ENCODE measurements around the gene TIGD7.

Gene TIGD7

GRCh38 chr16:3305109-3306068 is at the start of gene TIGD7, which contains the start of gene ZNF75A:
Gene TIGD7 (minus strand): TSS chr16:3305430. CDS start chr16:3300614, 4,816 bp downstream.
Gene ZNF75A (plus strand): TSS chr16:3305497. CDS start chr16:3308429, 2,932 bp downstream.
- peaks cover 4% of the 10 kb centered on the region; the same call in 1 of the 2 replicates for H3K79me2 ChIP-seq (ENCODE audit: low read length)
- H3K4me1 ChIP-seq (ENCODE audit: low read length), result no peaks in the 10 kb centered on the region; the same call in 1 of the 2 replicates
- H3K36me3 ChIP-seq (replicated peaks; ENCODE audit: low read depth, low read length), result peaks cover 27% of the 10 kb centered on the region
- H2AFZ ChIP-seq (ENCODE audit: low read depth, low read length), result peak within 1 kb of the TSS; percentile 64
- no peaks in the 10 kb centered on the region for H4K20me1 ChIP-seq (ENCODE audit: insufficient read depth, low read length)
- peak within 1 kb of the TSS; percentile 54; the same call in 1 of the 2 replicates for H3K9ac ChIP-seq (ENCODE audit: low read length)
- H3K27me3 ChIP-seq (ENCODE audit: low read depth, low read length), result no peaks in the 10 kb centered on the region
- peak within 1 kb of the TSS; percentile 81 for H3K4me3 ChIP-seq (ENCODE audit: low read length)
- TF ChIP-seq CTCF (IDR thresholded peaks at IDR 0.05; ENCODE audit: low read depth, low read length), result no peak
- no peak for TF ChIP-seq EZH2phosphoT487 (IDR thresholded peaks at IDR 0.05; ENCODE audit: low read depth)
- 0 out of 2 replicates have a peak, but pooled peaks cover 12% of the 10 kb centered on the region for H3K9me3 ChIP-seq (ENCODE audit: insufficient read depth, low read length)
- H3K4me2 ChIP-seq (ENCODE audit: low read length), result peak within 1 kb of the TSS; percentile 71
- H3K27ac ChIP-seq (ENCODE audit: low read length), result peak within 1 kb of the TSS; percentile 18; the same call in 1 of the 2 replicates

- Histone ChIP-seq H3K36me3 (replicated peaks; ENCODE audit: low read depth, low read length) (no peaks in the 10 kb centered on the region), H3K27me3 (ENCODE audit: low read depth, low read length) (no peaks in the 10 kb centered on the region), H3K9me3 (ENCODE audit: insufficient read depth, low read length) (no peaks in the 10 kb centered on the region), H3K9ac (ENCODE audit: low read length) (no peak overlapping the region), H4K20me1 (ENCODE audit: insufficient read depth, low read length) (no peaks in the 10 kb centered on the region), H3K27ac (ENCODE audit: low read length) (no peak overlapping the region), H2AFZ (ENCODE audit: low read depth, low read length) (no peak overlapping the region), H3K4me3 (ENCODE audit: low read length) (no peak overlapping the region), H3K4me2 (ENCODE audit: low read length) (no peak overlapping the region), H3K79me2 (ENCODE audit: low read length) (no peaks in the 10 kb centered on the region), H3K4me1 (ENCODE audit: low read length) (peaks cover 7% of the 10 kb centered on the region; the same call in 1 of the 2 replicates)
- TF ChIP-seq EZH2phosphoT487 (IDR thresholded peaks at IDR 0.05; ENCODE audit: low read depth) (no peak), CTCF (IDR thresholded peaks at IDR 0.05; ENCODE audit: low read depth, low read length) (no peak)
Measured at GRCh38 chr16:3349175-3349574, 43.9 kb upstream of the TIGD7 start.

- Histone ChIP-seq H3K79me2 (ENCODE audit: low read length) (no peaks in the 10 kb centered on the region), H3K27me3 (ENCODE audit: low read depth, low read length) (no peaks in the 10 kb centered on the region), H3K4me3 (ENCODE audit: low read length) (no peak overlapping the region), H3K27ac (ENCODE audit: low read length) (no peak overlapping the region), H3K9ac (ENCODE audit: low read length) (no peak overlapping the region), H3K9me3 (ENCODE audit: insufficient read depth, low read length) (no peaks in the 10 kb centered on the region), H4K20me1 (ENCODE audit: insufficient read depth, low read length) (no peaks in the 10 kb centered on the region), H3K4me1 (ENCODE audit: low read length) (peaks cover 7% of the 10 kb centered on the region; the same call in 1 of the 2 replicates), H3K36me3 (replicated peaks; ENCODE audit: low read depth, low read length) (no peaks in the 10 kb centered on the region), H3K4me2 (ENCODE audit: low read length) (no peak overlapping the region), H2AFZ (ENCODE audit: low read depth, low read length) (no peak overlapping the region)
- TF ChIP-seq CTCF (IDR thresholded peaks at IDR 0.05; ENCODE audit: low read depth, low read length), result no peak
- TF ChIP-seq EZH2phosphoT487 (IDR thresholded peaks at IDR 0.05; ENCODE audit: low read depth), result no peak
Measured at GRCh38 chr16:3348547-3349167, 43.4 kb upstream of the TIGD7 start.

GRCh38 chr16:3347586-3347985 is 42.4 kb upstream of the TIGD7 start:
- TF ChIP-seq CTCF (IDR thresholded peaks at IDR 0.05; ENCODE audit: low read depth, low read length) (no peak), EZH2phosphoT487 (IDR thresholded peaks at IDR 0.05; ENCODE audit: low read depth) (no peak)
- no peaks in the 10 kb centered on the region for H3K79me2 ChIP-seq (ENCODE audit: low read length)
- H3K9ac ChIP-seq (ENCODE audit: low read length), result no peak overlapping the region
- H3K27ac ChIP-seq (ENCODE audit: low read length), result no peak overlapping the region
- no peaks in the 10 kb centered on the region for H4K20me1 ChIP-seq (ENCODE audit: insufficient read depth, low read length)
- no peaks in the 10 kb centered on the region for H3K36me3 ChIP-seq (replicated peaks; ENCODE audit: low read depth, low read length)
- H3K27me3 ChIP-seq (ENCODE audit: low read depth, low read length), result no peaks in the 10 kb centered on the region
- H3K9me3 ChIP-seq (ENCODE audit: insufficient read depth, low read length), result no peaks in the 10 kb centered on the region
- no peak overlapping the region for H2AFZ ChIP-seq (ENCODE audit: low read depth, low read length)
- H3K4me3 ChIP-seq (ENCODE audit: low read length), result no peak overlapping the region
- H3K4me1 ChIP-seq (ENCODE audit: low read length), result peaks cover 7% of the 10 kb centered on the region; the same call in 1 of the 2 replicates
- no peak overlapping the region for H3K4me2 ChIP-seq (ENCODE audit: low read length)
